DMS 273 treated with DMSO at 0.1 percent for 48 hours (cell line): ENCODE results near the gene MINDY4.
A peak's percentile ranks its signal among the peaks of the same experiment; 100 is the strongest.

ENCODE experiments used
- DNase-seq: peaks from one replicate; lab custom pipeline; 2025; lab: John Stamatoyannopoulos, UW

The MINDY4 gene

DNA sequence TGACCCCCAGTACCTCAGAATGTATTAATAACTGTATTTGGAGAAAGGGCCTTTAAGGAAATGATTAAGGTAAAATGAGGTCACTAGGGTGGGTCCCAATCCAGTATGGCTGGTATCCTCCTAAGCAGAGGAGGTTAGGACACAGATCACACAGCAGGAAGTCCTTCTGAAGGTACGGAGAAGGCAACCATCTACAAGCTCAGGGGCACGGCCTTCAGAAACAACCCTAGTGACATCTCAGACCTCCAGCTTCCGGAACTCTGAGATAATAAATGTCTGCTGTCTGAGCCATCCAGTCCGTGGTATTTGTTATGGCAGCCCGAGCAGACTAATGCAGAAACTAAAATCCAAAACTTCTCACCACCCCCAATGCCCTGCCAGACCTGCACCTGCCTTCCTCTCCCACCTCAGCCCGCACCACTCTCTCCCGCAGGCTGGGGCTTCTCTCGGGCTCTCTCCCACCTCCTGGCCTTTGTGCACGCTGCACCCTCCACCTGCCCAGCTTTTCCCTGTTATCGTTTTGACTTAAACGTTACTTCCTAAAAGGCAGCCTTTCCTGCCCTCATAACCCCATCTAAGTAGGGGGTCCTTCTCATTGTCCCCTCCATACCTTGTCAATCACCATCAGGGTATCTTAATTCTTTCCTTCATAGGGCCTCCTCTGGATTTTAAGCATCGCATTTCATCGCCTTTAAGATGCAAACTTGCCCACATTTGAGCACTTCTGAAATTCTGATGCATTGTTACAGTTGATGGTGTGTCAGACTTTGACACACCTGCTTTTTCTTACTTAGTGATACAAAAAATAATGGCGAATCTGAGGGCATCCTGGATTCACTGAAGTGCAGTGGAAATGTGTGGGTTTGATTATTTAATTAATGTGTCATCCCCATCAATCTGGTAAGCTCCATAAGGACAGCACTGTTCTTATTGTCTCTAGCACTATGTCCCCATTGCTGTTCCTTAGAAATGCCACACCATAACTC is 108.2 kb downstream of the MINDY4 start:
- no peak for DNase-seq

DNA sequence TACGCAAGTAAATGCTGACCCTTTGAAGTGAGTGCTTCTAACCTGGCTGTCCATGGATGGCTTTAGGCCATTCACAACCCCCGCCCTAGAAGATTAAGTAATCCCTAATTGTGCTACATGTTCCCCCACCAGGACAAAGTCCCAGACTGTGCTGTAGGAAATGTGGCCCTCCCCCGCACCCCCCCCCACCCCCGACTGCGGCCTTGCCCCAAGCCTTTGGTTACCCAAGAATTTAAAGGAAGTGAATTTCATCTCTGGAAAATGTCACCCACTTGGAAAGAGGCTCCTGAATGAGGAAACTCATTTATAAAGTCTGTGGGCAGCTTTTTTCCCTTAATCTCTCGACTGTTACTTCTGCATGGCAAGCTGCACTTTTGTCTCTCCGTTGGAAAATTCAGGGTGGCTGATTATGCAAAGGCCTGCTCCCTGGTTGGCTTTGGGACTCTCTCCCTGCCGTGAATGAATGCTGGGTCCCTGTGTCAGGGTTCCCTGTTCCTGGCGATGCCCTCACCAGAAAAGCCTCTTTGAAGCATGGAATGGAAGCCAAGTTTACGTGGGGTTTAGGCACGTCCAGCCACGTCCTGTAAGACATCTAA is 109.0 kb downstream of the MINDY4 start:
- no peak for DNase-seq

DNA sequence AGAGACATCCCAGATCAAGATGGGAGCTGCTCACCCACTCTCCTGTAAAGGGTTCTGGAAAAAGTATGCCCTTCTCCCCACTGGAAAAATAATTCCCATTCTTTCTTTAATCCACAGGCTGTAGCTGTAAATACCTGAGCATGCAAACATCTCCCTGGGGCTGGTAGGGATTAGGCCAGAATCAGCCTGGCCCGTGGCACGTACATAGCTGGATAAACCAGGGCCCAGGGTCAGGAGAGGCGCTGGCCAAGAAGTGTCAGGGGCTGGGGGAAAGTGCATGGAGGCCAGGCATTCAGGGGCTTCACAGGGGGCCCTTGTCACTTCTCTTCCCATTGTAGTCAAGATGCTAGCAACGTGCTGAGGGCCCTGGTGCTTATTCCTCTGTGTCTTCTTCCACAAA is 109.7 kb downstream of the MINDY4 start:
- DNase-seq: no peak

DNA sequence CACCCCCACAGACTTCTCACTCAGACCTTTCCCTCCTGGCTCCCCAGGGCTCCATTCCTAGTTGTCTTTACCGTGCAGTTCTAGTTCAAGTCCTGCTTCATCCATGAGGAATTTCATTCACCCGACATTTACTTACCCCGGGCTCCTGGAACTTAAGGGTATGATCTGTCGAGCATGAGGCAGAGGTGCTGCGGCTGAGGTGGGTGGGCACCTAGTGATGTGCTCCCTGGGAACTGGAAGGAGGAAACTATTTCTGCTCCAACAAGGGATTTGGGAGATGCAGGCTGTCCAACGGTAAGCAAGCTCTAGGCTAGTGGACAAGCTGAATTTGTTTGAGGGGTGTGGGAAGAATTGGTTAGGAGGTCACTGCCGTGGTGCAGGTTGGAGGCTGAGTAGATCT is 110.2 kb downstream of the MINDY4 start:
- no peak for DNase-seq

DNA sequence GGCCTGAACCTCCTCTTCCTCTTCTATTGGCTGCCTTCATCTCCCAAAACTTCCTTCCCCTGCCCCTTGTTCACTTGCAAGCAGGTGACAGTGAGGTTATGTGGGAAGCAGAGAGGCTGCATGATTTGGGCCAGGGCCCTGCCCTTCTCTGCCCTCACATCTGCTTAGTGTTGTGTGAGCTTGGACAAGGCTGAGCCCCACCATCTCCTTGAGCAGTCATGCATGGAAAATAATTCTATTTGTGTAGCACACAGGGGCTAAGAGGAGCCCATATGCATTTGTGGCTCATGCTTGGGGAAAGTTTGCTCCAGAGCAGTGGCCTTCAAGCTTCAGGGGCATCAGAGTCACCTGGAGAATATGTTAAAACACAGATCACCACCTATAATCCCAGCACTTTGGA is 113.7 kb downstream of the MINDY4 start:
- DNase-seq: no peak

DNA sequence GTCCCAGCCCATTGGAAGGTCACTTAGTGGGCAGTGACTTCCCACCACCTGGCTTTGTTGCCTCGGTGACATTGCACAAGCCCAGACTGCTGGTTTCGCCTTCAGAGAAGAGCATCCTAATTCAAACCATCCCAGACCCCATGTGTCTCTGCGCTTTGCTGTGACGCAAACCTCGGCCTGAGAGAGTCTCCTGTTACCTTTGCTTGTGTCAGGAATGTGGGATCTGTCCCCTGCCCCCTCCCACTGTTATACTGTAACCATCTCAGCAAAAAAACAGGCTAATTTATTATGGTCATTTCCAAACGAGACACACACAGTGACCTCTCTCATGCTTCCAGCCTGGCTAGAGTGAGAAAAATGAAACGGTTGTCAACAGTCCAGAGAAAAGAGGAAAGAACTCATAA is 115.4 kb downstream of the MINDY4 start:
- DNase-seq: no peak

DNA sequence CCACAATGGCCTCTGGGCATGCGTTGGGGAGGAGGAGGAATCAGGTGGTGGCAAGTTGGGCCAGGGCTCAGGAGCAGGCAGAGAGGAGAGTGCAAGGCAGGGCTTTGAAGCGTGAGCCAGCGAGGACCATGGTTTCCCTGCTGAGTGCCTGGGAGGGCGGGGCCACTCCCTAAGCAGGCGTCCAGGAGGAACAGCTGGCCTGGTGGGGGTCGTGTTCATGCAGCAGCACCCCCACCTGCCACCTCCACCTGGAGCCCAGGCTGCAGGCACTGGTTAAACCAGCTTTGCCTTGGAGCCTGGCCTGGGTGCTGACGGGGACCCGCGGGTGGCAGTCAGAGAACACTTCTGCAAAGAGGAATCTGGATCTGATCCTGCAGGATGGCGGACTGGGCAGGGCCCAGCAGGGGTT is 116.3 kb downstream of the MINDY4 start:
- DNase-seq: peak; percentile 42

DNA sequence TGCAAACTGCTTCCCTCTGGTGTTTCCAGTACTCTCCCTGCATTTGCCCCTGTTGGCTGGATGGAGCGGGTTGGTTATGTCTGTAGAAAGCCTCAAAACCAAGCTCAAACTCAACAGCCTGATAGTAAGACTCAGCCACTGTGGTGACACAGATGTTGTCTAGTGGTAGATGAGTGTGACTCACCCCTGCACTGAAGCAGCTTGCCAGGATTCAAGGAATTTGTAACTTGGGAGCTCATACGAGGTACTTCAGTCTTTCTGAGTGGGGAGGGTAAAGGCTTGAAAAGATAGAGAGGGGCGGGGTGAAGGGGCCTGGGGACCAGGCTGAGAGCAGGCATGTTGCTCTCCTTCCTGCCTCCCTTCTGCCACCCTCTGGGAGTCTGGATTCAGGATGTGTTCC is 117.5 kb downstream of the MINDY4 start:
- peak; percentile 55 for DNase-seq

DNA sequence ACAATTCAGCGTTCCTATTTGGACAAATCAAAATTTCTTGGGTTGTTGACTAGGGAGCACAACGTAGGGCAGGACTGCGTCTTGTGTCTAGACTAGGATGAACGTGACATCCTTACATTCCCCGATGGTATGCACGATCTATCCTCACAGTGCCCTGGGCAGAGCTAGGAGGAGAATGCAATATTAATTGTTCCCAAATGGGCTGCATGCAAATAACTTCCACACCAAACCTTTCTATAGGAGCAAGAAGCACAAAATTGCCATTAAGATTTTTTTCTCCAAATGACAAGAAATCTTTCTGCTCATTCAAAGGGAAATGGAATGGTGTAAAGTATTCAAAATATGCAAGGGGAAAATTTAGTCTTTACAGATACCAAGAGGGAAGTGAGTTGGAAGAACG is 119.0 kb downstream of the MINDY4 start:
- DNase-seq: no peak

DNA sequence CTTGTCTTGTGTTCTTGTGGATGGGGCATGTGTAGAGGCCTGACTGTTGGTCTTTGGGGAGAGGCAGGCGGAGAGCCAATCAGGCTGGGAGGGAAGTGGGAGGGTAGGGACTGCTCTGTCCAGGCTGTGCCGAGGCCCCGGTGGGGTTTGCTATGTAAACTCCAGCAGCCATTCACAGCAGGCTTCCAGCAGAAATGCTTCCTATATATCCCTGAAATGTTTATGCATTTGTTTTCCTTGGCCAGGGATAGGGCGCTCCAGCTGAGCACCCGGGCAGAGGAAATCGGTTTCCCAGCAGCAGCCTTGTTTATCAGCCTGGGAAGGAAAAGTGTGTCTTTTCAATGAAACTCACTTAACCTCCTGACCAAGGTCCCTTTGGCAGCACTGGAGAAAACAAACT is 122.1 kb downstream of the MINDY4 start:
- DNase-seq: no peak

DNA sequence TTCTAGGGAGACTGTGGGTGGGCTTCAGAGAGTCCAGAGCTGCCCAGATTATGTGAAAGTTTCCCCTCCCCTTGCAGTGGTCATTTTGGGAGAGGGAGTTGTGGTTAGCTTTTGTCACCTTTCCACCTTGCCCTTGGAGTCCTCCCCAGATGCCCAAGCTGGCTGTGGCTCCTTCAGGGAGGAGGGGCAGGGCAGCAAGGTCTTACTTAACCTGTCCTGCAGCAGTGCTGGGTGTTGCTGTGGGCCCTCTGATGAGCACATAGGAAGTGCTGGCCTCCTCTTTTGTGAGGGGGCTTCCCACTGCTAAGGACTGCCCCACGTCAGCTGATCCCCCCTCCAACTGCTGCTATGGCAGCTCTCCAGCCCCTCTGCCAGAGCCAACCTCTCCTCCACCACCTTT is 122.8 kb downstream of the MINDY4 start:
- no peak for DNase-seq

DNA sequence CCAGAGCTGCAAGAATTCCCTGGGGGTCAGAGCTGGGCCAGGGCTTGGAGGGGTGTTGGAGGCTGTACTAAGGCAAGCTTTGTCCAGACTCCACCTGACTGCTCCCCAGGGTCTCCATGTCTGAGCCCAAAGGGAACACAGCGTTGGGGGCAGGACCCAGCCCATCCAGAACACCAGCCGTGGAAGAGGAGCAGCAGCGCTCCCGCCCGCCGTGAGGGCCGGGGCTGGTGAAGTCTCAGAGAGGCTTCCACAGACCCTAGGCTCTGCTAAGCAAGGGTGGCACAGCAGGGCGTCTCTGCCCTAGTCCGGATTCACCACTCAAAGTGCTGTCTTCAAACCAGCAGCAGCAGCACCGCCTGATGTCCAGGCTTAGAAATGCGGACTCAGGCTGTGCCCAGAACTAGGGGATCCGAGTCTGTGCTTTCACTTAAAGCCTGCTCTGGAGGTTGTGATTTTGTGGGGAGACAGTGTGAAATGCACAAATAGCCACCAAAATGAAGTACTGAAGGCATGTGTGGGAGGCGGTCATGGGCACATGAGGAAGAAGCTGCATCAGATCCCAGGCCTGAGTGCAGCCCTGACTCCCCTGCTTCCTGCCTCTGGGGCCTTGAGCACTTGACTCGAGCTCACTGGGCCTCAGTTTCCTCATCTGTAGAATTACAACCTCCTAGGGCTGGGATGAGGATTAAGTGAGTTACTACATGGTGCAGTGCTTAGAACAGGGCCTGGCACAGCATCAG is 123.8 kb downstream of the MINDY4 start:
- no peak for DNase-seq

DNA sequence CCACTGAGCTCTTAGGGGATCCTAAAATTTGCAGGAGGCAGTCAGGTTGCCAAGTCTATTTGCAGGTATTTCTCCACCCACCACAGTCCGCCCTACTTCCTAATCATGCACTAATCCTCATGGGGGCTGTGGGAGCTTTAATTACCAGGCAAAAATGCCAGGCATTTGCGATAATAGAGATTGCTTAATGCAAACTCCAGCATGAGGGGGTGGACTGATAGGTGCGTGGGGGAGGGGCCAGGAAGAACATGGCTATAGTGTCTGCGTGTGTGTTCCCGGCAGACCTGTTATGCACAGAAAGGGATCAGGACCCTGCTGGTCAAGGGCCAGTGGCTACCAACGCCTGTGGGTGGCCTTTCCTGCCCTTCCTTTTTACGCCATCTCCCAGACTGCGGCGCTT is 124.8 kb downstream of the MINDY4 start:
- DNase-seq: no peak

DNA sequence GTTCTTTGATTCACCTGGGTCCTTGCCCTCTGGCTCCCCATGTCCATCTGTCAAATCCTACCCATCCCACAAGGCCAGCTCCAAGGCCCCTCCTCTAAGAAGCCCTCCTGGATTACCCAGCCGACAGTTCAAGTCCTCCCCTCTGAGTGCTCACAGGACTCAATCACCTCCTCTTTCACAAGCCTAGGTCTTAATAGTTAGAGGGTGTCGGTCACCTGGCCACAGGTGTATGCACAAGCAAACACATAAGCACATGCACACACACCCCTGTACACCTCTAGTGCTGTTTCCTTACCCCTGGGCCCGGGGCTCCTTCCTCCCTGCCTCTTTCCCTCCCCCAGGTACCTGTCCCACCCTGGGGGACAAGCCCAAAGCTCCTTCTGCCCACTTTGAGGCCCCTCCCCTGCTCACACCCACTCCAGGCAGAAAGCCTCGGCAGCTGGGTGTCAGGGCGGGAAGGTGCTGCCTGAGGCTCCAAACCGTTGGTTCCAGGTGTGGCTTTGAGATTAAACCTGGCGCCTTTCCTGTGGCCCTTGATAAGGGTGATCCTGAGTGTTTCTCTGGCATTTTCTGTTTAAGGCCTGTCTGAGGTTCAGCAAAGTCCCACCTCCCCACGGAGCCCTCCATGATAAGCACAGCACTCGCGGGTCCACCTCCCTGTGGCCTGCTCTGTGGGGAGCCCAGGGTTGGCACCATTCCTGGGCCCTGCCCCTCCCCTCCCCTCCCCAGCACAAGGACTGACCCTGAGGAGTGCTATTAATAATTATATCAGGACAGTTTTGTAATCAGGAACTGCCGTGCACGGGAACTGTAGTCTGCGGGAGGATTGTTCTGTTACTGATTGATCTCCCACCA is 125.8 kb downstream of the MINDY4 start:
- DNase-seq: no peak

DNA sequence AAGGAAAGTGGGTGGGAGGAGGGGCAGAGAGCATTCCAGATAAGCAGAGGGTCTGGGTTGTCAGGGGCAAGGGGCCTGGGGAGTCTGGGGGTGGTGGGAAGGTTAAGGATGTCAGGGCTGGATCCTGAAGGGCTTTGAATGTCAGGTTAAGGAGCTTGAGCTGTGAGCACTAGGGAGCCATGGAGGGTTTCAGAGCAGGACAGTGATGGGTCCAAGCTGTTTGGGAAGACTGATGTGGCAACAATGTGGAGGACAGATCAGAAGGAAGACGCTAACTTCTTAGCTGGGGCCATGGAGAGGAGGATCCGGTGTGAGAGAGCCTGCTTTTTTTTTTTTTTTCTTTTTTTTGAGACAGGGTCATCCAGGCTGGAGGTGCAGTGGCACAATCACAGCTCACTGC is 126.6 kb downstream of the MINDY4 start:
- no peak for DNase-seq

DNA sequence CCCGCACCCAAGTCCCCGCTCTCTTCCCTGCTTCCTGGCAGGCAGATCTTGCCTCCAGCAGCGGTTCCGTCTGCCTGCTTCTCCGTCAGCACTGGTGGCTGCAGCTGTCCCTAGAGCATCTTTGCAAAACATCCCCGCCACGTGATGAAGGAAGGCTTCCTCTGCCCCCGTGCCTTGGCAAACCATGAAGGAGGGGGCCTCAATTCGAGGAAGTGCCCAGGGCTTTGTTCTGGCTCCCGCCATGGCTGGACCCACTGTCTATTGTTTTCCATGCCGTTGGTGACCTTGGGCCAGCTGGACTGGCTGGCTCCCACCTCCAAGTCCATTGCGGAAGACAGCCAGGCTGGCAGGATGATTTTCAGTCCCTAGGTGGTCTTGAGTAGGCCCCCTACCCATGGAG is 127.2 kb downstream of the MINDY4 start:
- DNase-seq: no peak

DNA sequence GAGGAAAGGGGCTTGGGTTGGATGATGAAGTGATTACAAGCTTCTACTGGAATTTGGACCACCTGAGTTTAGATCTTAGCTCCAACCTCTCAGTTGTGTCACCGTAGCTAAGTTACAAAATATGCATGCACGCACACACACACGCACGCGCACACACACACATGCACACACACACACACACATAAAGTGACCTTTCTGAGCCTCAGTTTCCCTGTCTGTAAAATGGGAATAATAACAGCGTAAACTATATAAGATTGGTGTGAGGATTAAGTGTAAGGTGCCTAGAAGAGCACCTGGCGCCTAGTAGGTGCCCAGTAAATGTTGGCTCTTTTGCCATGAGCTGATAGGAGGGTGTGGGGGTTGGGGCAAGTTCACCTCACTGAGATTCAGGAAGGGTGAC is 127.8 kb downstream of the MINDY4 start:
- no peak for DNase-seq

DNA sequence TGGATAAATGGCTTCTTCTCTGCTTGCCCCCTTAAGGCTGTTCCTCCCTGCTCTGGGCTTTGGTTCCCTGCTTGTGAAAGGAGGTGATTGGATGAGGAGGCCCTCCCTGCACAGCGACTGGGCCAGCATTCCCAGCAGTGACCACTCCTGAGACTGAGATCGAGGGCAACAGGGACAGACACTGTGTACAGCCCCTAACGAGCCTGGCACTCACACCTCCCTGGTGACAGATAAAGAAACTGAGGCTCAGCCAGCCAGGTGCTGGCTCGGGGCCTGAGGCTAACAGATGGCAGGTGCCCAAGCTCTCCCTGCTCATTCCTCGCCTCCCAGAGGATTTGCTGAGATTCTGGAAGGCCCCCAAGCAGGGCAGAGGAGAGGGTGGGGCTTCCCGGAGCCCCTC is 128.4 kb downstream of the MINDY4 start:
- no peak for DNase-seq

DNA sequence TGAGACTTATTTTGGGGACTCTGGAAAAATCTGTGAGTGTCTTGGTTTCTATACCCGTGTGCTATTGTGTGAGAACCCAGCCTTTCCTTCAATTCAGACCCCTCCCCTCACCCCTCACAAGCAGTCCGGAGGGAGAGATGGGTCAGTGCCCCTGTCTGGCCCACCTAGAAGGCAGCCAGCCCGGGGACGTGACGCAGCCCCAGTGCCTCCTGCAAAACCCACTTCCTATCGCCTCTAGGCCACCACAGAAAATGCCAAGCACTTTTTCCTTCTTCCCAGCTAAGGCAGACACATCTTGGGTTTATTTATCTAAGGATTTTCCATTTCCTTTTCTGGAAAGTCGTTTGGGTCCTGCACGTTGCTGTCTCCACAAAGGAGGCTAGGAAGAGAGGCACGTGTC is 128.8 kb downstream of the MINDY4 start:
- DNase-seq: no peak

DNA sequence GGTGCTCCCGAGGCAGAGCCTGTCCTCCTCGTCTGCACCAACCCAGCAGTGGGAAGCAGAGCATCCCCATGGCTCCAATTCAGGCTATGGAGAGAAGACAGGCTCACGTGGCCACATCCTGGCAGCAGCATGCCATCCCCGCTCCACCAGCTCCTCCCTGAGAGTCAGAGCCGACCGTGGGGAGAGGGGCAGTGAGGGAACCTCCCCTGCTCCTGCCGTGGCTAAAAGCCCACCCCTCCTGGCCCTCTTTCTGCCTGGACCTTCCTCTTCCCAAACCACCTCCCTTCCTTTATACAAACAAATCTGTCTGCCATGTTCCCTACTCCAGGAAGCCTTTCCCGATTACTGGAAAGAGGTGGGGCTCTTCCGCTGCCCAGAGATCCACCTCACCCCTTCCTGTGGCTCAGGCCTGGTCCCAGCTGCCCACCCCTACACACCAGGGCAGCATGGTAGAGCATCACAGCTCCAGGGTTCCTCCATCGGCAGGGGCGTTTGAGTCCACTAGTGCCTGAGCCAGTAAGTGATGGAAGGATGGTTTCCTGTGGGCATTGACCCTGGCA is 129.7 kb downstream of the MINDY4 start:
- DNase-seq: no peak

DNA sequence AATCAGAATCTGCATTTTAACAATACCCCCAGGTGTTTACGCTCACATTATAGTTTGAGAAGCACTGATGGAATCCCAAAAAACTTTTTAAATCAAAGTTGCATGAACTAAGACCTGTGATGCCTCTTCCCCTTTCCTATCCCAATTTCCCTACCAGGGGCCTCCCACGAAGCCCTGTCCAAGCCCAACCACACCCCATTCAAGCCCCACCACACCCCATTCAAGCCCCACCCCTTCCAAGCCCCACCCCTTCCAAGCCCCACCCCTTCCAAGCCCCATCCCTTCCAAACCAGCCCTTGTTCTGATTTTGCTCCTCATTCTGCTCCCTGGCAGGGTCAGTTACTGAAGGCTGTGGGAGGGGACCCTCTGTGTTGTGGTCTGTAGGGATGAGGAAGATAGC is 130.6 kb downstream of the MINDY4 start:
- no peak for DNase-seq

DNA sequence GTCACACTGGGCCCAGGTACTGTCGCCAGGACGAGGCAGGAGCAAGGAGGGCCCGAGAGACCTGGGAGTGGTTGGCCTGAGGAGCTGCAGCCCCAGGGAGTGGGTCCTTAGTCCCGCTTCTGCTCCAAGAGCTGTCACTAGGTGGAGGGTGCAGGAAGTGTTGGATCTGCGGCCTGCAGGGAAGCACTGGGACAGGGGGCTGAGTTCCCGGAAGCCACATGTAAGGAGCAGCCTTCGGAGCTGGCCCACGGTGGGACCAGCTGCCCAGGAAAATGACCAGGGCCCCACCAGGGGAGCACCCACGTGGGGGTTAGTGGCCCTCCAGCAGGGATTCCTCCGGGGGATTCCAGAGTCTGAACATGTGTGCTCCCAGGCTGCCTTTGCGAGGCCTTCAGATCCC is 131.2 kb downstream of the MINDY4 start:
- DNase-seq: no peak
